ENCODE measurements around the gene GPRC5D.

GPRC5D gene

DNA sequence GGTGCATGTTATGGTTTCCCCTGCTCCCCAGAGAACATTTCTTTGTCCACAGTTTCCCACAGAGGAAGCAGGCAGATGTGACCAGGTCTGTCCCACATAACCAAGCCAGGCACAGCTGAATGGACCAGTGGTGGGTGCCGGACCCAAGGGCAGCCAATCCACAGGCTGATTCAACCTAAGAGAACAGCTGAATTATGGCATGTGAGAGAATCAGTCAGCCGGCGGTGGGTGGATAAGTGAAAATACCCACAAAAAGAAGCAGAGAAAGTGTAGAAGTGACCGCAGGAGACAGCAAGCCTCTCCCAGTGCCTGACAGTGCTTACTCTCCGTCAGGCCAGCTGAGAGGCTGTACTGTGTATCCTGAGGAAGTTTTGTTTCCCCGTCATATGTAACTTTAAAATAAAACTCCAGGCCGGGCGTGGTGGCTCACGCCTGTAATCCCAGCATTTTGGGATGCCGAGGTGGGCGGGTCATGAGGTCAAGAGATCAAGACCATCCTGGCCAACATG, 14.9 kb downstream of the GPRC5D start:
- DNase-seq (ENCODE audit: low read depth in 2 of 2), result no peak

- DNase-seq (ENCODE audit: low read depth in 2 of 2), result no peak
Observed at GRCh38 chr12:12934556-12934955, 17.4 kb downstream of the GPRC5D start.

DNA sequence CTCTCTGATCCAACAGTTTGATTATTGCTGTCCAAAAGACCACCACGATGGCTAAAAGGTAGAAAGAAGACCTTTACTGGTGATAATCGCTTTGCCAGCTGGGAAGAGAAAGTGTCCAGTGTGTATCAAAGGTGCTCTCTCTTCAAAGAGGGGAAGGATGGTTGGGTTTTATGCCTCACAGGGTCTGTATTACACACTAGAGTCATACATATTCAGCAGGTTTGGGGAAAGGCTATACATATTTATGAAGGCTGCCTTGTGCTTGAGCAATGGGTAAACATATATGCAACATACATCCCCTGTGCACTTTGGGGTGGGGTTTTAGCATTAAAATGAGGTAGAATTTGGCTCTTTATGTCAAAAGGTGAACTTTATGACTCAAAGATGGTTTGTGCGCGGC, 18.2 kb downstream of the GPRC5D start:
- DNase-seq (ENCODE audit: low read depth in 2 of 2), result no peak

GRCh38 chr12:12930633-12931219, 21.2 kb downstream of the GPRC5D start:
- no peak for DNase-seq (ENCODE audit: low read depth in 2 of 2)

- no peak for DNase-seq (ENCODE audit: low read depth in 2 of 2)
Observed at GRCh38 chr12:12929696-12930095, 22.3 kb downstream of the GPRC5D start.

DNA sequence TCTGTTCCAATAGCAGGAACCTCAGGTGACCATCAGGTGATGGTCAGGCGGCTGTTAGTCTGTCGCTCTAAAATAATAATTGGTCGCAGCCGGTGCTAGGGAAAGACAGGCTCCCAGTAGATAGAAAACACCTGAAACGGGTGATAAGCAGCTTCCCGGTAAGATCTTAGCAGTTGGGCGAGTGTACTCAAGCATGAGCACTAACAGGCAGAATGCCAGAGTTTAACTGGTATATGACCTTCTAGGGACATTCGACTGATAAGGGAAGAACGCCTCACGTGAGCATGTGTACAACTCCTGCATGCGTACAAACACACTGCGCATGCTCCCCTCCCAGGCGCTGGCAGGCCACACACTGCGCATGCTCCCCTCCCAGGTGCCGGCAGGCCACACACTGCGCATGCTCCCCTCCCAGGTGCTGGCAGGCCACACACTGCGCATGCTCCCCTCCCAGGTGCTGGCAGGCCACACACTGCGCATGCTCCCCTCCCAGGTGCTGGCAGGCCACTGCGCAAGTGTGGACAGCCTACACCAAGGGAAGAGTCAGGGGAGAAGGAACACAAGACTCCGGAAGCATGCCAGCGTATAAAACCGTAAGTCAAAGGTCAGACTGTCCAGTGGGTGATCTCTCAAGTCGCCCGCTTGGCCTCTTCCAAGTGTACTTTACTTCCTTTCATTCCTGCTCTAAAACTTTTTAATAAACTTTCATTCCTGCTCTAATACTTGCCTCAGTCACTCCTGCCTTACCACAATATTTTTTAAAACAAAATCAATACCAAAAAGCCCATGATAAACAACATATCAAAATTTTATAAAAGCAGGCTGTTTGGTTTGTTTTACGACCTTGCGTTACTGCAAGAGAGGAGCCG, 24.5 kb downstream of the GPRC5D start:
- peak; percentile 7 to 26 for DNase-seq (ENCODE audit: low read depth in 2 of 2)

DNA sequence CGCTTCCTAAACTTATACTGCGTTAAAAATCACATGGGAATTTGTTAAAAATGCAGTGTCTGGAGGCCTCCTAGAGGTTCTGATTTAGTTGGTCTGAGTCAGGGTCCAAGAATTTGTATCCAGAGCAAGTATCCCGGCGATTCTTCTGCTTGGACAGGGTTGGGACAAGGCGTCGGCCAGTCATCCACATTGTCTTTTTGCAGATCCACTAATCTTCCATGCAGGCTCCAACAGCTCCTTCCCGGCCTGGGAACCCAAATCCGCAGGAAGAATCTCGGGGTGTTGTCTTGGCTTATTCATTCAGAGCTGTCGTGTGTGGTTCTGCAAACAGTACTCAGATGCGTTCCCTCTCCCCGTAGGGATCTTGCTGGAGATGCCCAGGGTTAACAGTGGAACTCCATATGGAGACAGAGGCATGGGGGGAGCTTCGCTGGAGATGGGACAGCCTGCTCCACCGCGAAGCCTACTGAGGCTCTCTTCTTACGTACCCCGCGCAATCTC, 25.3 kb downstream of the GPRC5D start:
- no peak for DNase-seq (ENCODE audit: low read depth in 2 of 2)

DNA sequence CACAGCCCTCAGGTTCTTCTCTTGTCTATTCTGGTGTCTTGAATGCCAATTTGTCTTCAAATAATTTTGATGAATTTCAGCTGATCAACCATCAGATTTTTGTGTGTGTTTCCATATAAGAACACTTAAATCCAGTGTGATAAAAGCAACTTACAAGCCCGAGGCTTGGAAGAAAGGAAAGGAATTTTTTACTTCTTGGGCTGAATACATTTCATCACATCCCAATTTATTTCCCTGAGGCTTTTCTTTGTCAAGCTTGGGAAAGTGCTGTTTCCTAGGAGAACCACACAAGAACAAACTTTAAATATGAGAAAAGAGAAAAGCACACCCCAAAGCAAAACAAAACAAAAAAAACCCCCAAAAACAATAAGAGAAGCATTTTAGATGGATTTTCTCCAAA, 26.6 kb downstream of the GPRC5D start:
- no peak for DNase-seq (ENCODE audit: low read depth in 2 of 2)

GRCh38 chr12:12924169-12924568, 27.8 kb downstream of the GPRC5D start:
- no peak for DNase-seq (ENCODE audit: low read depth in 2 of 2)

DNA sequence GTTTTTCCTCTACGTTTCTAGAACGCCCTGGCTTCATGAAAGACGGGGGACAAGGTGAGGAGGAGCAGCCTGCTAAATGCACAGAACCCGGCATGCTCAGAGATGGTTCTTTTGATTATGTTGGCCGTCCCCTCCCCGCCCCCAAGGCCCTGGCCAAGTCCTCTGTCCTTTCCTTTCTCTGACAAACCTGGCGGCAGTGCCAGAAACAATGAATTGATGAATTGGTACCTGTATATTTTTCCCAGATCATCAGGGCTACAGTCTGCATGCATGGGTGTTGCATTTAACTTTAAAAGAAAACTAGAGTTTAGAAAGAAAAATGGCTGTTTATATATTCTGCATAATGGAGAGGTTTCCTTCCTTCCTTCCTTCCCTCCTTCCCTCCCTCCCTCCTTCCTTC, 29.0 kb downstream of the GPRC5D start:
- no peak for DNase-seq (ENCODE audit: low read depth in 2 of 2)

DNA sequence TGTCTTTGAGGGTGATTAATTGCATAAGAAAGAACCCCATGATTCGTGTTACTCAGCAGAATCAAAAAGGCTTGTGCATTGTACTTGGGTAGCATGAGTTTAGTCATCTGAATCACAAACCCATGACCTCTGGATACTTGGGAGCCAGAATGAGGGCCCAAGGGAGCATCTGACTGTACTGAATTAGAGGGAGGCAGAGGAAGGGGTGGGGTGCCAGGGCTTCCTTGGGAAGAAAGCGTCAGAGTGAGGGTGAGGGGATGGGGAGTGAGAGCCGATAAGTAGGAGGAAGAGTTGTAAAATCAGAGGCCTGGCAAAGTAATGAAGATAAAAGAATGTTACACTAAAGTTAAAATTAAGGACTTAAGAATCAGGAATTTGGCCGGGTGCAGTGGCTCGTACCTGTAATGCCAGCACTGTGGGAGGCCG, 29.8 kb downstream of the GPRC5D start:
- DNase-seq (ENCODE audit: low read depth in 2 of 2), result no peak

- no peak for DNase-seq (ENCODE audit: low read depth in 2 of 2)
Observed at GRCh38 chr12:12919666-12920435, 32.1 kb downstream of the GPRC5D start.

DNA sequence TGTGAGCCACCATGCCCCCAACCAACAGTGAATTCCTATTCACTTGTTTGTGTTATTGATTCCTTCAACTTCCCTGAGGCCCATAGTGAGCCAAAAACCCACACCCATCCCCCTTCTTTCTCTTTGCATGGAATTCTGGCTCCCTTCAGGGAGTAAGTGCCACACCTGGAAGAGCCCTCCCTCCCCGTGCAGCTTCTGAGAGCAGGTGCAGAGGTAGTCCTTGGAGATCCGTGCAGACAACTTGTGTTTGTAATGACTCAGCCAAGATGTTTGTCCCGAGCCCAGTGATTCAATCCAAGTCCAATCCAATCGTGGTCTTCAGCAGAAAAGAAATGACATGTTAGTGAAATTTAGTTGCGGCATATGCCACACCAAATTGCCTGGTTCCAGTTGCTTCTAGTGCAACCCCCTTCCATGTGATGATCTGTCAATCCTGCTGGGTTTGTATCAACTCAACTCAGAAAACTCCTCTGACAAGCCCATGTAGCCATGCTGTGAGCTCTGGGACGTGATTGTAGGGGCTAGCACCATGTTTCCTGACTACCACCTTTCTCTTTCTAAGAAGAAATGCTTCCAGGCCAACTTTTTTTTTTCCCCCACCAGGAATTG, 33.1 kb downstream of the GPRC5D start:
- no peak for DNase-seq (ENCODE audit: low read depth in 2 of 2)

GRCh38 chr12:12917517-12917916, 34.5 kb downstream of the GPRC5D start:
- no peak for DNase-seq (ENCODE audit: low read depth in 2 of 2)

- peak; percentile 76 to 82 for DNase-seq (ENCODE audit: low read depth in 2 of 2)
Observed at GRCh38 chr12:12916135-12916944, 35.6 kb downstream of the GPRC5D start.

- DNase-seq (ENCODE audit: low read depth in 2 of 2), result no peak
Observed at GRCh38 chr12:12915656-12916055, 36.3 kb downstream of the GPRC5D start.

DNA sequence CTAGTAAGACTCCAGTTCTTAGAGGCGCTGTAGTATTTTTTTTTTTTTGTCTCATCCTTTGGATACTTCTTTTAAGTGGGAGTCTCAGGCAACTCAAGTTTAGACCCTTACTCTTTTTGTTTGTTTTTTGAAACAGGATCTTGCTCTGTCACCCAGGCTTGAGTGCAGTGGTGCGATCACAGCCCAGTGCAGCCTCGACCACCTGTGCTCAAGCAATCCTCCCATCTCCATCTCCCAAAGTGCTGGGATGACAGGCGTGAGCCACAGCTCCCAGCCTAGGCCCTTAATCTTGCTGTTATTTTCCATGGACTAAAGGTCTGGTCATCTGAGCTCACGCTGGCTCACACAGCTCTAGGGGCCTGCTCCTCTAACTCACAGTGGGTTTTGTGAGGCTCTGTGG, 39.3 kb downstream of the GPRC5D start:
- DNase-seq (ENCODE audit: low read depth in 2 of 2), result no peak

DNA sequence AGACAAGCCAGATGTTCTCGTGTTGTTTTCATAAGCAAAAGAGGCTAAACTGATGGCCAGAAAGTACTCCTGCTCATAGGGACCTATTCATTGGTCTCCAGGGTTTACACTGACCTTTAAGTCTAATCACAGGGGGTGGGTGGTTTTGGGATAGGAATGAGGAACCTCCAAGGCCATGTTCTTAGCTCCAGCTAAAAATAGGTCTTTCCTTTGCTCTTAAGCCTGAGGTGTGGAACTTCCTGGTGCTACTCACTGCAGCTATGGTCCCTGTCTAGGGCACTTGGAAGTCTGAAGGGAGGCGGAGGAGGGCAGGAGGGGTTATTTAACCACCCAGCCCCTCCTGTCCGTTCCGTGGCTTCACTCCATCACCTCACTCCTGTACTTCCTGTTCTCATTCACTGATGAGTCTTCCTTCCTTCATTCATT, 42.0 kb downstream of the GPRC5D start:
- DNase-seq (ENCODE audit: low read depth in 2 of 2), result no peak

- DNase-seq (ENCODE audit: low read depth in 2 of 2), result no peak
Observed at GRCh38 chr12:12909228-12909994, 42.6 kb downstream of the GPRC5D start.

DNA sequence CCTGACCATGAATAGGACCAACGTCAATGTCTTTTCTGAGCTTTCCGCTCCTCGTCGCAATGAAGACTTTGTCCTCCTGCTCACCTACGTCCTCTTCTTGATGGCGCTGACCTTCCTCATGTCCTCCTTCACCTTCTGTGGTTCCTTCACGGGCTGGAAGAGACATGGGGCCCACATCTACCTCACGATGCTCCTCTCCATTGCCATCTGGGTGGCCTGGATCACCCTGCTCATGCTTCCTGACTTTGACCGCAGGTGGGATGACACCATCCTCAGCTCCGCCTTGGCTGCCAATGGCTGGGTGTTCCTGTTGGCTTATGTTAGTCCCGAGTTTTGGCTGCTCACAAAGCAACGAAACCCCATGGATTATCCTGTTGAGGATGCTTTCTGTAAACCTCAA, 43.3 kb downstream of the GPRC5D start:
- DNase-seq (ENCODE audit: low read depth in 2 of 2), result no peak
